Measurements from ENCODE around the gene DDB1.

GRCh38 chr11:61325649-61326414 lies 7.1 kb downstream of the DDB1 start:
- TF ChIP-seq CTCF (conservative IDR thresholded peaks at IDR 0.05 in 1 of 2, IDR thresholded peaks at IDR 0.05 in 1 of 2; ENCODE audit: extremely low read depth in 1 of 2, insufficient read depth in 1 of 2, low read depth in 1 of 2, low read length in 2 of 2): no peak
- TF ChIP-seq EZH2 (IDR thresholded peaks at IDR 0.05; ENCODE audit: borderline replicate concordance, low read length): no peak
